Peyer's patch (tissue), 4 donors: ENCODE data around the gene DNALI1. TPM values are rescaled to one million over a fixed set of nuclear protein-coding genes. Genes with fewer than 3 reads are reported as not detected.

Source experiments
- DNase-seq, 3 donors: peaks; one replicate each; pipeline ENCODE4 v3.0.0-alpha.2; 2017 to 2019
- H3K27ac ChIP-seq, 4 donors: fragments of 200-600 bp; sonication (generic); one replicate each; pipeline ENCODE4 v1.5.1; 2016 to 2019
- H3K27me3 ChIP-seq, 2 donors: fragments of 200-600 bp; sonication (generic); one replicate each; pipeline ENCODE4 v1.5.1; 2019
- H3K36me3 ChIP-seq, 3 donors: fragments of 200-600 bp; sonication (generic); one replicate each; pipeline ENCODE4 v1.5.1; 2016 to 2019
- H3K4me1 ChIP-seq, 4 donors: fragments of 200-600 bp; sonication (generic); one replicate each; pipeline ENCODE4 v1.5.1; 2016 to 2019
- H3K4me3 ChIP-seq, 4 donors: fragments of 200-600 bp; sonication (generic); 1 replicate in 3 of 4; 2 replicates in 1 of 4; pipeline ENCODE4 v1.5.1; 2016 to 2019; ENCODE audit warnings: mild to moderate bottlenecking in 1 of 4
- H3K9me3 ChIP-seq, 4 donors: fragments of 200-600 bp; sonication (generic); one replicate each; pipeline ENCODE4 v1.5.1; 2016 to 2019; ENCODE audit warnings: mild to moderate bottlenecking in 1 of 4
- POLR2A ChIP-seq, 2 donors: fragments of 450-650 bp; IDR thresholded peaks; one replicate each; pipeline ENCODE4 v1.5.1; 2017; ENCODE audit warnings: antibody characterized with exemption in 2 of 2, mild to moderate bottlenecking in 2 of 2, moderate library complexity in 2 of 2
- total RNA-seq, 4 donors: library from RNA; depleted of rRNA; stranded (reverse); fragments of >200 nt; gene quantifications; one replicate each; pipeline ENCODE4 v1.1.0, GENCODE V29; 2016
- TF ChIP-seq, protein P1 (sequence below), 6 experiments: fragments of 450-650 bp in 4 of 6; fragments of 200-600 bp in 2 of 6; sonication (generic) in 1 of 6; IDR thresholded peaks; one replicate each; pipeline ENCODE4 v1.5.1; 2017 to 2019; ENCODE audit warnings: antibody characterized with exemption in 6 of 6, mild to moderate bottlenecking in 3 of 6, moderate library complexity in 1 of 6

Gene DNALI1
- total RNA-seq, 4 donors from 2014 or later = 1.7 to 7.9 (median 3.7) TPM

DNA sequence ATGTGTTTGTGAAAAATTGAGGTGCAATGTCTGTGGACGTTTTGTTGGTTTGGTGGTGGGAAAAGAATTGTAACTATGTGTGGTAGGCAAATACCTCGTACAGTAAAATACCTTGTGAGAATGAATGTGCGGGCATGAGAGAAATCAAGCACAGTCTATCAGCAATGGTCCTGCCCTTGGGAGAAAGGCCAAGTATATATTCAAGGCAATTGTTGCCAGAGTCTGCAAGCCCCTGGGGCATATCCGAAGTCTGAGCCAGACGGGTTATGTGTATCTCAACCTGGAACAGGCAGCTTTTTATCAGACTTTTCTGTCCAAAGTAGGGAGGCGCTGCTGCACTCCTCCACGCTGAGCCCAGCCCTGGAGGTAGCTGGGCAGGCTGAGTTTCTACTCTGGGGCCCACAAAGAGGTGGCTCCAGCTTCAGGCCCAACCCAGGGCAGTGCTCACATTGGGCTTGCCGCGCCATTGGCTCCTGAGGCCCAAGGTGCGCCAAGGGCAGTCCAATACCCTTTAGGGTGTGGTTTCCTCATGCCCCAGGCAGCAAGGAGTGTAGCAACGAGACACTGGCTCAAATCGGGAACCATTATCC lies 48.4 kb downstream of the DNALI1 start:
- H3K27ac ChIP-seq = no peak overlapping the region
- no peaks in the 10 kb centered on the region for H3K9me3 ChIP-seq
- no peak for DNase-seq
- H3K4me1 ChIP-seq = no peaks in the 10 kb centered on the region
- no peaks in the 10 kb centered on the region for H3K27me3 ChIP-seq
- TF ChIP-seq POLR2A (IDR thresholded peaks at IDR 0.05) = no peak
- TF ChIP-seq, protein P1, sequence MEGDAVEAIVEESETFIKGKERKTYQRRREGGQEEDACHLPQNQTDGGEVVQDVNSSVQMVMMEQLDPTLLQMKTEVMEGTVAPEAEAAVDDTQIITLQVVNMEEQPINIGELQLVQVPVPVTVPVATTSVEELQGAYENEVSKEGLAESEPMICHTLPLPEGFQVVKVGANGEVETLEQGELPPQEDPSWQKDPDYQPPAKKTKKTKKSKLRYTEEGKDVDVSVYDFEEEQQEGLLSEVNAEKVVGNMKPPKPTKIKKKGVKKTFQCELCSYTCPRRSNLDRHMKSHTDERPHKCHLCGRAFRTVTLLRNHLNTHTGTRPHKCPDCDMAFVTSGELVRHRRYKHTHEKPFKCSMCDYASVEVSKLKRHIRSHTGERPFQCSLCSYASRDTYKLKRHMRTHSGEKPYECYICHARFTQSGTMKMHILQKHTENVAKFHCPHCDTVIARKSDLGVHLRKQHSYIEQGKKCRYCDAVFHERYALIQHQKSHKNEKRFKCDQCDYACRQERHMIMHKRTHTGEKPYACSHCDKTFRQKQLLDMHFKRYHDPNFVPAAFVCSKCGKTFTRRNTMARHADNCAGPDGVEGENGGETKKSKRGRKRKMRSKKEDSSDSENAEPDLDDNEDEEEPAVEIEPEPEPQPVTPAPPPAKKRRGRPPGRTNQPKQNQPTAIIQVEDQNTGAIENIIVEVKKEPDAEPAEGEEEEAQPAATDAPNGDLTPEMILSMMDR (IDR thresholded peaks at IDR 0.05) = no peak
- H3K36me3 ChIP-seq = no peaks in the 10 kb centered on the region
- no peak overlapping the region for H3K4me3 ChIP-seq

DNA sequence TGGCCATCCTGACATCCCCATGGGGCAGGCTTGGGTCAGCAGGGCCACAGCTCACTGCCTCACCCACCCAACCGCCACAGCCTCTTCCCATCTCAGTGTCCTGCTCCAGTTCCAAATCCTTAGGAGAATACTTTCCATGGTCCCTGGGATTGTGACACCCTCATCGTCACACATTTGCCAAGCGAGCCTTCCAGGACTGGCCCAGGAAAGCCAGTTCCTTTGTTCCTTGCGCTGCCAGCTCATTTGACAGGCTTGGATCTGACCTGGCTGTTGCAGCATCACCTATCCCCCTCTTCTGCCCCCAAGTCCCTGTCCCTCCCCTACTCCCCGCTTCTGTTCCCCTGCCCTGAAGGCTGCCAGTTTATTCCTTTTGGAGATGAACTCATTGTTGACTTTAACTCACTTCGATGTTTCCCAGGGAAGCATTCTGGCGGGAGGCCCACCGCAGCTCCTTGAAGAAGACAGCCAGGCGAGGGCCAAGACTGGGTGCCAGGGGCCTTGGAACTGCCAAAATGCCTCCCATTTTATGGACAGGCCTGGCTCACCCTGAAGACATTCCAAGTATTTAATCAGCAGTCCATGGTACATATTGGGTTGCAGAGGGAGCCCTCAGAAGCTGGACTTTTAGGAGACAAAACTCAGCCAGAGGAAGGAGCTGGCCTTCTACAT lies 49.2 kb downstream of the DNALI1 start:
- Histone ChIP-seq H3K4me3 (no peak overlapping the region), H3K9me3 (no peaks in the 10 kb centered on the region), H3K27me3 (no peaks in the 10 kb centered on the region), H3K4me1 (no peaks in the 10 kb centered on the region), H3K27ac (peak overlapping the region in 2 of 4 donors; percentile 16 to 25), H3K36me3 (no peaks in the 10 kb centered on the region)
- DNase-seq = no peak
- TF ChIP-seq POLR2A (IDR thresholded peaks at IDR 0.05) = no peak
- TF ChIP-seq, protein P1 (IDR thresholded peaks at IDR 0.05) = no peak

DNA sequence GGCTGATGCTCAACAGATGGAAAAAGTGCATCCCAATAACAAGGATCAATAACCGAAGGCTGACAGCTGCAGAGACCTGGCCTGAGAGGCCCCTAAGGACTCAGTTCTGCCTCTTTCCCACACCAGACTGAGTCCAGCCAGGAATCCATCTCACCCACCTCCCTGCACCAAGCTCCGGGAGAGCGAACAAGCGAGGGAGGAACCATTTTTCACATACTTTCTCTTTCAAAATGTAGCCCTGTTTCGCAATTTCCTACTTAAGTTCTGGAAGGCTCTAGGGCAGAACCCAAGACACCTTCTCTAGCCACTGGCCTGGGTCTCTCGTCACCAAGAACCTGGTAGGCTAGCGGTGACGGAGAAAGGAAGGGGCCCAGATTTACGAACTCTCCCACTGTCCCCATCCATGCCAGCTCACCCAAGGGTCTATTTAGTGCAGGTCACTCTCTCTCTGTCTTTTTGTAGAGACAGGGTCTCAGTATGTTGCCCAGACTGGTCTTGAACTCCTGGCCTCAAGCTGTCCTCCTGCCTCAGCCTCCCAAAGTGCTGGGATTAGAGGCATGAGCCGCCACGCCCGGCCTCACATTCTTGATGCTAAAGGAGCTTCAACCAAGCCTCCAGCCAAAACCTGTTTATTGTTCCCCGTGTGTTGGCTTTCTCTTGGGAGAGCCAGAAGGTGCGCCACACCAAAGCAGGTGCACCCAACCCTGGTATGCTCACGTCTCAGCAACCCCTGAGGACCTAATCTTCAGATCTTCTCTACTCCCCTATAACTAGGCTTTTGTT lies 49.9 kb downstream of the DNALI1 start:
- no peaks in the 10 kb centered on the region for H3K4me1 ChIP-seq
- no peak overlapping the region for H3K4me3 ChIP-seq
- TF ChIP-seq POLR2A (IDR thresholded peaks at IDR 0.05) = no peak
- TF ChIP-seq, protein P1 (IDR thresholded peaks at IDR 0.05) = no peak
- no peaks in the 10 kb centered on the region for H3K27me3 ChIP-seq
- no peaks in the 10 kb centered on the region for H3K36me3 ChIP-seq
- no peaks in the 10 kb centered on the region for H3K9me3 ChIP-seq
- peak overlapping the region in 1 of 4 donors; percentile 16 for H3K27ac ChIP-seq
- DNase-seq = no peak

DNA sequence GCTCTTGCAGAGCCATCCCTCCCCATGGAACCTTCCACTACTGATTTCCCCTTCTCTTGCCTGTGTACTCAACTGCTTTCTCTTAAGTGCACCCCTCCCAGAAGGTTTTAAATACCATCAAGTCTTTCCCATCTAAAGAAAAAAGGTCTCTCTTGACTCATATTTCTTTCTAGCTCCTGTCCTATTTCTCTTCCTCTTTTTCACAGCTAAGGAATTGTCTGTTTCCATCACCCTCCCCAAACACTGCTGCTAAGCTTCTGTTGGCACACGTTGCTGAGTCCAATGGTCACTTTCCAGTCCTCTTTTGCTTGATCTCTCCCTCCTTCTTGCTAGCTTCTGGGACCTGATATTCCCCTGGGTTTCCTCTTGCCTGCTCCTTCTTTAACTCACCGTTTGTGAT lies 52.3 kb downstream of the DNALI1 start:
- no peak for DNase-seq
- Histone ChIP-seq H3K27me3 (no peaks in the 10 kb centered on the region), H3K4me3 (no peak overlapping the region), H3K27ac (no peak overlapping the region), H3K4me1 (no peaks in the 10 kb centered on the region), H3K36me3 (no peaks in the 10 kb centered on the region), H3K9me3 (no peaks in the 10 kb centered on the region)
- TF ChIP-seq, protein P1 (IDR thresholded peaks at IDR 0.05) = no peak
- TF ChIP-seq POLR2A (IDR thresholded peaks at IDR 0.05) = no peak

DNA sequence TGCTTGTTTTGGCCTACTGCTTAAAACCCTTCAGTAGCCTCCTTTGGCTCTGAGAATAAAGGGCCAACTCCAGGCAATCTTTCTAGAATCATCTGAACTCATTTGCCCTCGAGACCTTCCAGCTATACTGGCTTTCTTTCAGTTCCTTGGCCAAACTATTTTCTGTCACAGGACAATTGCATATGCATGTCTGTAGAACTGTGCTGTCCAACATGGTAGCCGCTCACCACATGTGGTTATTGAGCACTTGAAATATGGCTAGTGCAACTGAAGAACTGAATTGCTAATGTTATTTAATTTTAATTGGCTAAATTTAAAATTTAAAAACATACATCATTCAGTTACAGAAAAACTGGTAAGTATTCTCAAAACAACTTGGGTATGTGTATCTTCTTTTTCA lies 53.3 kb downstream of the DNALI1 start:
- Histone ChIP-seq H3K36me3 (no peaks in the 10 kb centered on the region), H3K9me3 (no peaks in the 10 kb centered on the region), H3K27me3 (no peaks in the 10 kb centered on the region), H3K4me3 (no peak overlapping the region), H3K27ac (no peak overlapping the region), H3K4me1 (no peaks in the 10 kb centered on the region)
- TF ChIP-seq, protein P1 (IDR thresholded peaks at IDR 0.05) = no peak
- TF ChIP-seq POLR2A (IDR thresholded peaks at IDR 0.05) = no peak
- DNase-seq = no peak
